Esophagus squamous epithelium (tissue), 5 donors: ENCODE measurements around the gene RNASE7. TPM values are rescaled to one million over a fixed set of nuclear protein-coding genes. Genes with fewer than 3 reads are reported as not detected.

ENCODE experiments used
- DNase-seq: peaks from one replicate; lab custom pipeline; 2025; lab: John Stamatoyannopoulos, UW
- H3K27ac ChIP-seq, 4 donors: fragments of 200-600 bp; sonication (generic); one replicate each; pipeline ENCODE4 v1.5.1; 2016 to 2019; ENCODE audit warnings: mild to moderate bottlenecking in 1 of 4
- H3K27me3 ChIP-seq, 4 donors: fragments of 200-600 bp; sonication (generic); 1 replicate in 3 of 4; 2 replicates in 1 of 4; pipeline versions ENCODE4 v1.5.1 to v1.6.0; 2017 to 2021; ENCODE audit warnings: antibody characterized with exemption in 1 of 4
- H3K36me3 ChIP-seq, 3 donors: fragments of 200-600 bp; sonication (generic); one replicate each; pipeline ENCODE4 v1.5.1; 2016 to 2019
- H3K4me1 ChIP-seq, 3 donors: fragments of 200-600 bp; sonication (generic); one replicate each; pipeline ENCODE4 v1.5.1; 2017 to 2019
- H3K4me3 ChIP-seq, 4 donors: fragments of 200-600 bp; sonication (generic); 1 replicate in 3 of 4; 2 replicates in 1 of 4; pipeline ENCODE4 v1.5.1; 2016 to 2019; ENCODE audit warnings: mild to moderate bottlenecking in 2 of 4, moderate library complexity in 1 of 4
- H3K9me3 ChIP-seq, 3 donors: fragments of 200-600 bp; sonication (generic); one replicate each; pipeline ENCODE4 v1.5.1; 2016 to 2019
- CTCF ChIP-seq, 6 experiments: fragments of 450-650 bp in 4 of 6; fragments of 200-600 bp in 2 of 6; sonication (generic) in 2 of 6; IDR thresholded peaks; one replicate each; pipeline ENCODE4 v1.5.1; 2016 to 2019; ENCODE audit warnings: antibody characterized with exemption in 6 of 6, mild to moderate bottlenecking in 4 of 6, moderate library complexity in 4 of 6
- POLR2A ChIP-seq, 4 donors: fragments of 450-650 bp; IDR thresholded peaks; one replicate each; pipeline ENCODE4 v1.6.1; 2017; ENCODE audit warnings: antibody characterized with exemption in 4 of 4, mild to moderate bottlenecking in 4 of 4, moderate library complexity in 3 of 4
- WGBS, 2 donors: methylation state at CpG; one replicate each; pipeline ENCODE4 v1.1.5; 2018; 5-methylcytosine and 5-hydroxymethylcytosine counted together
- intact Hi-C: fragments of 100-400 bp; cut with DNase I; formaldehyde crosslinking; loops from one replicate; pipeline ENCODE4 v1.15.0; 2022
- total RNA-seq, 4 donors: library from RNA; depleted of rRNA; stranded (reverse); fragments of >200 nt; gene quantifications; one replicate each; pipeline ENCODE4 v1.1.0, GENCODE V29; 2016
- donor health status: DM: yes; HTN: yes; CAD: no.

Gene RNASE7
- total RNA-seq, 4 donors from 2014 or later, result 0.97 to 13.3 (median 1.1) TPM; not detected in 1

DNA sequence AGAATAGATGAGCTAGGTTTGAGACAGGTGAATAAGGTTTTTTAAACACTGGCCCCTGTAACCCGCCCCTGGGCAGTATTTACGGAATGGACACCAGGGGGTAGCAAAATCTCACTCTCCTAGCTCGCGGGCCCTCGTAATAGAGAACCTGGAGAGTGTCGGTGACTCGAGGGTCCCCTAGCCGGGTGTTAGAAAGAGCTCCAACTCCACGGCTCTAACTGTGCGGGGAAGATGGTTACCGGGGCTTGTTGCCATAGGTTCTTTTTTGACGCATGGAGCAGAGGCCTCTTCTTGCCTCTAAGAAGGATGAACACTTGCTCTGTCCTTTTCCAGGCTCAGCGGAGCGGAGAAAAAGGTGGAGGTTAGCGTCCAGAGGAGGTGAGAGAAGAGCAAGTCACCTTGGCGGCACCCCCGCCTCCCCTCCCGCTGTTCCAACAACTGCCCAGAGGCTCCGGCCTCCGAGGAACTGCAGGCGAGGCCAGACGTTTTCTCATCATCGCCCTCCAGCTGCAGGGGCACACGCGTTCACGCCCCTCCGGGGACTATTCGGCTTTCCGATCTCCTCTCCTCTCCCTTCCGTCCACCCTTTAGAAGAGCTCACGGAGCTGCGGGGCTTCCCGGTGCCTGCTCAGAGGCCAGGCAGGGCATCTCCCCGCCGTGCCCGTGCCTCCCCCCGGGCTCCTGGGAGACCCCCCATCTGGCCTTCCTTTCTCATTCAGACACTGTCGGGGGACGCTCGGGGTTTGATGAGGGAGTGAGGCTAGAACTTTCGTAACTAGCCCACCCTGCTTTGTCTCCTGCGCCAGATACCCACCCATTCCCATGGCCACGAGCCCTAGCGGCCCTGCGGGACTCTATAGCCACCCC, 26.6 kb downstream of the RNASE7 start:
- TF ChIP-seq CTCF (IDR thresholded peaks at IDR 0.05) (peak; percentile 52 to 71 (median 62)), POLR2A (IDR thresholded peaks at IDR 0.05) (no peak)
- intact Hi-C loops, result no loop called here
- DNase-seq, result no peak
- peaks cover 0 to 3% (median 0%) of the 10 kb centered on the region in 3 donors for H3K36me3 ChIP-seq
- peaks cover 23 to 49% (median 29%) of the 10 kb centered on the region in 3 donors for H3K4me1 ChIP-seq
- WGBS, 2 donors, result 3 to 7% methylated on average over 21 to 26 of the region's 45 CpGs
- peak overlapping the region in 3 of 4 donors; percentile 83 to 91 (median 88) for H3K27ac ChIP-seq
- H3K27me3 ChIP-seq, result peaks cover 0 to 33% (median 0%) of the 10 kb centered on the region in 4 donors
- H3K9me3 ChIP-seq, result no peaks in the 10 kb centered on the region
- peak overlapping the region; percentile 45 to 85 (median 66) for H3K4me3 ChIP-seq

DNA sequence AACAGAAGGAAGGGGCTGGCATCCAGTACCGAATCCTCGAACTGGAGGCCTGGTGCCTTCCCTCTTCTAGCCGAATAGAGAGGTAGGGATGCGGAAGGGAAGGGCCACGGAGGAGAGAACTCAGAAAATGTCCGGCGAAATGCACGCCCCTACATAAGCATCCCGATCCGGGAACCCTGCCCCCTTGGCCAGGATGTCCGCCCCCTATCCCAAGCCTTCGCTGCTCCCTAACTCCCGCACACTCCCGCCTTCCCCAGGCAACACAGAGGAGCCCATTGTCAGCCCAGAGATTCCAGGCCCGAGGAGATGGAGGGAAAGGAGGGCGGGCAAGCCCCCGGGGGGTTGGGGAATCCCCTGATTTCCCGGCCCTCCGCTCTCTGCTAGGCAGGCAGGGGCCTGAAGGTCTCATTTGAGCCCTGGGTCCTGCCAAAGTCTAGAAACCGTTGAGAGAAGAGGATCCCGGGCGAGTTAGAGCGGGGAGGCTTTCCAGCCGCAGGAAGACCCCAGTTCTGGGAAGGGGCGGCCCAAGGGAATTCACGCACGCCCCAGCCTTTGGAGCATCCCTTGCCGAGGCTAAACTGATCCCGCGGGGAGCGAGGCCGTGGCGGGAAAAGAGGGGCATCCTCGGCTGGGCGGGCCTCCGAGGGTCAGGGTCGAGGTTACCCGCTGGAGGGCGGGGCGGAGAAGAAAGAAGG, 27.4 kb downstream of the RNASE7 start:
- H3K4me1 ChIP-seq, result peaks cover 23 to 49% (median 29%) of the 10 kb centered on the region in 3 donors
- peak overlapping the region; percentile 45 to 85 (median 66) for H3K4me3 ChIP-seq
- H3K9me3 ChIP-seq, result no peaks in the 10 kb centered on the region
- H3K36me3 ChIP-seq, result peaks cover 0 to 10% (median 0%) of the 10 kb centered on the region in 3 donors
- peaks cover 0 to 33% (median 0%) of the 10 kb centered on the region in 4 donors for H3K27me3 ChIP-seq
- intact Hi-C loops, result no loop called here
- no peak for DNase-seq
- peak overlapping the region; percentile 75 to 91 (median 86) for H3K27ac ChIP-seq
- 0 to 2% methylated on average over 11 to 12 of the region's 40 CpGs for WGBS, 2 donors
- no peak for TF ChIP-seq POLR2A (IDR thresholded peaks at IDR 0.05)
- no peak for TF ChIP-seq CTCF (IDR thresholded peaks at IDR 0.05)

DNA sequence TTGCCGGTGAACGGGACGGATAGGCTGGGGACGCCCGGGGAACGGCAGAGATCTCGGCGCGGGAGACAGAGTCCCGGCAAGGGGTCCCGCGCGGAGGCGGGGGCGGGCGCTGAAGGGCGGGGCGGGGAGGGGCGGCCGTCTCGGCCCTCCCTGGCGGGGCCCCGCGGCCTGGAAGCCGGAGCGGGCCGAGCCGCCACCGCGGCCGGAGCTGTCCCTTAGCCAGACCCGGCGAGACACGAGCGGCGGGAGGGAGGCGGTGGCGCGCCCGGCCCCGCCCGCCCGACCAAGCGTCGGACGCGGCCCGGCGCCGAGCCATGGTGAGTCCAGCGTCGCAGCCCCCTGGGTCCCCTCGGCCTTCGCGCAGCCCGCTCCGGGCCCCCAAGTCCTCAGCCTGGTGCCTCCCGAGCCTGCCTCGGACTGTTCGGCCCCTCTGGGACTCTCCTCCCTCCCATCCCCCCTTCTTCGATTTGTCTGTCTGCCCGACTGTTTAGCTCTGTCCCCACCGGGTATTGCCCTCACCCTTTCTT, 28.0 kb downstream of the RNASE7 start, which contains the start of gene ARHGEF40:
TSS of gene ARHGEF40 (plus strand) at position 222 of the 527 bp plus-strand sequence. CDS start at position 315, 93 bp downstream.
- TF ChIP-seq CTCF (IDR thresholded peaks at IDR 0.05) (no peak), POLR2A (IDR thresholded peaks at IDR 0.05) (peak in 1 of 4 donors; percentile 19)
- H3K4me1 ChIP-seq, result peaks cover 23 to 49% (median 29%) of the 10 kb centered on the region in 3 donors
- H3K27ac ChIP-seq, result peak within 1 kb of the TSS; percentile 75 to 91 (median 86)
- H3K4me3 ChIP-seq, result peak within 1 kb of the TSS; percentile 45 to 85 (median 66)
- H3K9me3 ChIP-seq, result no peaks in the 10 kb centered on the region
- WGBS, 2 donors, result 1% methylated on average over 13 to 30 of the region's 63 CpGs
- peaks cover 0 to 33% (median 0%) of the 10 kb centered on the region in 4 donors for H3K27me3 ChIP-seq
- intact Hi-C loops, result no loop called here
- H3K36me3 ChIP-seq, result peaks cover 0 to 17% (median 0%) of the 10 kb centered on the region in 3 donors
- no peak for DNase-seq

GRCh38 chr14:21070610-21071224, 28.6 kb downstream of the RNASE7 start:
- H3K36me3 ChIP-seq, result peaks cover 0 to 22% (median 0%) of the 10 kb centered on the region in 3 donors
- WGBS, 2 donors, result 0% methylated on average over 3 to 6 of the region's 23 CpGs
- H3K27me3 ChIP-seq, result peaks cover 0 to 33% (median 0%) of the 10 kb centered on the region in 4 donors
- TF ChIP-seq CTCF (IDR thresholded peaks at IDR 0.05) (no peak), POLR2A (IDR thresholded peaks at IDR 0.05) (no peak)
- no peaks in the 10 kb centered on the region for H3K9me3 ChIP-seq
- peak overlapping the region; percentile 75 to 91 (median 86) for H3K27ac ChIP-seq
- DNase-seq, result no peak
- H3K4me1 ChIP-seq, result peaks cover 23 to 49% (median 29%) of the 10 kb centered on the region in 3 donors
- peak overlapping the region; percentile 45 to 85 (median 66) for H3K4me3 ChIP-seq
- intact Hi-C loops, result no loop called here
